ENCODE results near the gene ZAP70.

ZAP70 gene

GRCh38 chr2:97717613-97717995, 4.2 kb downstream of the ZAP70 start:
- TF ChIP-seq, protein P1, sequence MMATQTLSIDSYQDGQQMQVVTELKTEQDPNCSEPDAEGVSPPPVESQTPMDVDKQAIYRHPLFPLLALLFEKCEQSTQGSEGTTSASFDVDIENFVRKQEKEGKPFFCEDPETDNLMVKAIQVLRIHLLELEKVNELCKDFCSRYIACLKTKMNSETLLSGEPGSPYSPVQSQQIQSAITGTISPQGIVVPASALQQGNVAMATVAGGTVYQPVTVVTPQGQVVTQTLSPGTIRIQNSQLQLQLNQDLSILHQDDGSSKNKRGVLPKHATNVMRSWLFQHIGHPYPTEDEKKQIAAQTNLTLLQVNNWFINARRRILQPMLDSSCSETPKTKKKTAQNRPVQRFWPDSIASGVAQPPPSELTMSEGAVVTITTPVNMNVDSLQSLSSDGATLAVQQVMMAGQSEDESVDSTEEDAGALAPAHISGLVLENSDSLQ (IDR thresholded peaks at IDR 0.05), result no peak
- TF ChIP-seq FOXA1 (IDR thresholded peaks at IDR 0.05) (no peak), SP1 (IDR thresholded peaks at IDR 0.05) (no peak), LEF1 (IDR thresholded peaks at IDR 0.05; ENCODE audit: borderline replicate concordance) (no peak), TARDBP (IDR thresholded peaks at IDR 0.05) (no peak), L3MBTL2 (conservative IDR thresholded peaks at IDR 0.05) (no peak), BHLHE40 (IDR thresholded peaks at IDR 0.05; ENCODE audit: borderline replicate concordance) (no peak), ZNF384 (IDR thresholded peaks at IDR 0.05) (no peak), CTBP1 (IDR thresholded peaks at IDR 0.05; ENCODE audit: borderline replicate concordance) (no peak), FOXK2 (IDR thresholded peaks at IDR 0.05) (no peak), ARNT (IDR thresholded peaks at IDR 0.05) (no peak), FOXM1 (IDR thresholded peaks at IDR 0.05; ENCODE audit: borderline replicate concordance) (no peak), HDGF (IDR thresholded peaks at IDR 0.05; ENCODE audit: borderline replicate concordance) (no peak), SUZ12 (IDR thresholded peaks at IDR 0.05) (no peak), ELF4 (IDR thresholded peaks at IDR 0.05) (no peak)
- CTCF ChIA-PET, result interaction anchor here (0.9 kb wide), 1 partner anchor 10 kb away, joined by 3 read pairs; no protein-coding TSS in a partner anchor

GRCh38 chr2:97718051-97718882, 4.9 kb downstream of the ZAP70 start:
- ChIA-PET CTCF (interaction anchor here (0.6 to 1.0 kb wide), 3 partner anchors 8 to 128 kb away, joined by 3 to 4 read pairs (median 3); no protein-coding TSS in a partner anchor), POLR2A (interaction anchor here (0.8 to 0.9 kb wide), 2 partner anchors 8 to 72 kb away, joined by 3 read pairs; partner anchors contain the start of gene COX5B)
- no peak for TF ChIP-seq CTBP1 (IDR thresholded peaks at IDR 0.05; ENCODE audit: borderline replicate concordance)
- TF ChIP-seq SUZ12 (IDR thresholded peaks at IDR 0.05), result no peak
- no peak for TF ChIP-seq HDGF (IDR thresholded peaks at IDR 0.05; ENCODE audit: borderline replicate concordance)
- no peak for TF ChIP-seq FOXK2 (IDR thresholded peaks at IDR 0.05)
- TF ChIP-seq, protein P1 (IDR thresholded peaks at IDR 0.05), result no peak
- no peak for TF ChIP-seq TARDBP (IDR thresholded peaks at IDR 0.05)
- no peak for TF ChIP-seq NFRKB (IDR thresholded peaks at IDR 0.05)
- TF ChIP-seq FOXA1 (IDR thresholded peaks at IDR 0.05), result no peak
- no peak for TF ChIP-seq LEF1 (IDR thresholded peaks at IDR 0.05; ENCODE audit: borderline replicate concordance)
- TF ChIP-seq FOXM1 (IDR thresholded peaks at IDR 0.05; ENCODE audit: borderline replicate concordance), result no peak
- TF ChIP-seq SP1 (IDR thresholded peaks at IDR 0.05), result no peak
- no peak for TF ChIP-seq L3MBTL2 (conservative IDR thresholded peaks at IDR 0.05)
- no peak for TF ChIP-seq ZNF384 (IDR thresholded peaks at IDR 0.05)
- no peak for TF ChIP-seq ELF4 (IDR thresholded peaks at IDR 0.05)
- TF ChIP-seq ARNT (IDR thresholded peaks at IDR 0.05), result no peak
- TF ChIP-seq BHLHE40 (IDR thresholded peaks at IDR 0.05; ENCODE audit: borderline replicate concordance), result no peak
- no peak for DNase-seq (ENCODE audit: extremely low spot score)

More at GRCh38 chr2:97717613-97717995, 4.2 kb downstream of the ZAP70 start:
- POLR2A ChIA-PET, result interaction anchor here (0.9 kb wide), 1 partner anchor 72 kb away, joined by 3 read pairs; the partner anchor contains the start of gene COX5B
- DNase-seq (ENCODE audit: extremely low spot score), result no peak

GRCh38 chr2:97718942-97719341, 5.6 kb downstream of the ZAP70 start:
- ChIA-PET CTCF (interaction anchor here (1.0 kb wide), 1 partner anchor 9 kb away, joined by 4 read pairs; no protein-coding TSS in a partner anchor), POLR2A (interaction anchor here (0.7 kb wide), 1 partner anchor 55 kb away, joined by 3 read pairs; no protein-coding TSS in a partner anchor)
- DNase-seq (ENCODE audit: extremely low spot score), result no peak
- TF ChIP-seq ZNF384 (IDR thresholded peaks at IDR 0.05) (no peak), SUZ12 (IDR thresholded peaks at IDR 0.05) (no peak), L3MBTL2 (conservative IDR thresholded peaks at IDR 0.05) (no peak), FOXK2 (IDR thresholded peaks at IDR 0.05) (no peak), CTBP1 (IDR thresholded peaks at IDR 0.05; ENCODE audit: borderline replicate concordance) (no peak), FOXA1 (IDR thresholded peaks at IDR 0.05) (no peak), HDGF (IDR thresholded peaks at IDR 0.05; ENCODE audit: borderline replicate concordance) (no peak), ELF4 (IDR thresholded peaks at IDR 0.05) (no peak), ARNT (IDR thresholded peaks at IDR 0.05) (no peak), FOXM1 (IDR thresholded peaks at IDR 0.05; ENCODE audit: borderline replicate concordance) (no peak), SP1 (IDR thresholded peaks at IDR 0.05) (no peak), BHLHE40 (IDR thresholded peaks at IDR 0.05; ENCODE audit: borderline replicate concordance) (no peak), NFRKB (IDR thresholded peaks at IDR 0.05) (no peak), LEF1 (IDR thresholded peaks at IDR 0.05; ENCODE audit: borderline replicate concordance) (no peak), TARDBP (IDR thresholded peaks at IDR 0.05) (no peak)
- TF ChIP-seq, protein P1 (IDR thresholded peaks at IDR 0.05), result no peak

DNA sequence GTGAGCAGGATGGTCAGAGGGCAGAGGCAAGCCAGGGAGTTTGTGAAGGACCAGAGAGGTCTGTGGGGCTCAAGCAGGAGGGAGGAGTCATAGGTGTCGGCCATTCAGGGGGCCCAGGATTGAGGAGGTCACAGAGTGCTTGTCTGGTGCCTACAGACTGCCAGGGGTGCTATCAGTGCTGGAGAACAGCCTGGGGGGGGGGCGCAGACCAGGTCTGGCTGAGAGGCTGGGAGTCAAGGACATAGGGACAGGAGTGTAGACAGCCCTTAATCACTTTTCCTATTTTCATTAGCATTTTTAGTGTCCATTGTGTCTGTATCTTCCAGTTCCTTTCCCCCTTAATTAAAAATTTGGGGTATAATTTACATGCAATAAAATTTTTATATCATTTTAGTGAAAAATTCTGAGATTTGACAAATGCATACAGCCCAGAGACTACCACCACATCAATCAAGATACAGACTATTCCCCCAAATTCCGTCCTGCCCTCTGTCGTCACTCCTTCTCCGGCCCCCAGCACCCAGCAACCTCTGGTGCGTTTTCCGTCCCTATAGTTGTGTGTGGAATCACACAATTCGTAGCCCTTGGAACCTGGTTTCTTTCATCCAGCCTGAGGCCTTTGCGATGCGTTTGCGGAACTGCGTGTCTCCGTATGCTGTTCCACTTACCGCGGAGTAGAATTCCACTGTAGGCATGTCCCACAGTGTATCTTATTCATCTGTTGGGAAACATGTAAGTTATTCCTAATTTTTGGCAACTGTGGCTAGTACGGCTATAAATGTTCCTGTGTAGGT, 6.2 kb downstream of the ZAP70 start:
- ChIA-PET POLR2A (interaction anchor here (0.7 kb wide), 1 partner anchor 55 kb away, joined by 3 read pairs; no protein-coding TSS in a partner anchor), CTCF (interaction anchor here (0.8 kb wide), 1 partner anchor 19 kb away, joined by 3 read pairs; no protein-coding TSS in a partner anchor)
- TF ChIP-seq, protein P1 (IDR thresholded peaks at IDR 0.05), result no peak
- no peak for TF ChIP-seq ELF4 (IDR thresholded peaks at IDR 0.05)
- TF ChIP-seq FOXA1 (IDR thresholded peaks at IDR 0.05), result no peak
- TF ChIP-seq TARDBP (IDR thresholded peaks at IDR 0.05), result no peak
- TF ChIP-seq ARNT (IDR thresholded peaks at IDR 0.05), result no peak
- TF ChIP-seq CTBP1 (IDR thresholded peaks at IDR 0.05; ENCODE audit: borderline replicate concordance), result no peak
- TF ChIP-seq SP1 (IDR thresholded peaks at IDR 0.05), result no peak
- no peak for TF ChIP-seq L3MBTL2 (conservative IDR thresholded peaks at IDR 0.05)
- TF ChIP-seq HDGF (IDR thresholded peaks at IDR 0.05; ENCODE audit: borderline replicate concordance), result no peak
- TF ChIP-seq LEF1 (IDR thresholded peaks at IDR 0.05; ENCODE audit: borderline replicate concordance), result no peak
- no peak for TF ChIP-seq NFRKB (IDR thresholded peaks at IDR 0.05)
- TF ChIP-seq FOXK2 (IDR thresholded peaks at IDR 0.05), result no peak
- TF ChIP-seq ZNF384 (IDR thresholded peaks at IDR 0.05), result no peak
- no peak for TF ChIP-seq BHLHE40 (IDR thresholded peaks at IDR 0.05; ENCODE audit: borderline replicate concordance)
- no peak for TF ChIP-seq SUZ12 (IDR thresholded peaks at IDR 0.05)
- no peak for TF ChIP-seq FOXM1 (IDR thresholded peaks at IDR 0.05; ENCODE audit: borderline replicate concordance)
- DNase-seq (ENCODE audit: extremely low spot score), result no peak

Measured in HEK293T (cell line).